Stimulated activated CD4-positive, alpha-beta T cell treated with anti-CD3 and anti-CD28 coated beads, Interleukin-15, amount 100 ng/mL, for 48 hours (primary cell): ENCODE measurements around the gene SOX4.

ENCODE experiments used
- DNase-seq, 2 donors: peaks; one replicate each; pipeline ENCODE4 v3.0.0-alpha.2; 2020; ENCODE audit warnings: low read depth in 2 of 2

Gene SOX4

GRCh38 chr6:21613809-21614208 lies 20.3 kb downstream of the SOX4 start:
- no peak for DNase-seq

- no peak for DNase-seq
These were observed 20.7 kb downstream of the SOX4 start for GRCh38 chr6:21614226-21614625.

- DNase-seq = no peak
These were observed 22.0 kb downstream of the SOX4 start for GRCh38 chr6:21615504-21615903.

GRCh38 chr6:21616005-21616404 lies 22.5 kb downstream of the SOX4 start:
- DNase-seq = no peak

GRCh38 chr6:21625642-21626041 lies 32.1 kb downstream of the SOX4 start:
- DNase-seq = no peak

GRCh38 chr6:21626756-21627155 lies 33.2 kb downstream of the SOX4 start:
- DNase-seq = no peak

- no peak for DNase-seq
These were observed 34.6 kb downstream of the SOX4 start for GRCh38 chr6:21628160-21628559.

- no peak for DNase-seq
These were observed 40.1 kb downstream of the SOX4 start for GRCh38 chr6:21633511-21634109.

- no peak for DNase-seq
These were observed 41.0 kb downstream of the SOX4 start for GRCh38 chr6:21634582-21634981.

- no peak for DNase-seq
These were observed 43.3 kb downstream of the SOX4 start for GRCh38 chr6:21636876-21637275.

- DNase-seq = no peak
These were observed 45.8 kb downstream of the SOX4 start for GRCh38 chr6:21639316-21639715.
